HCT116 (cell line): ENCODE measurements around the gene SORCS2. TPM values are rescaled to one million over a fixed set of nuclear protein-coding genes. Genes with fewer than 3 reads are reported as not detected.
A peak's percentile ranks its signal among the peaks of the same experiment; 100 is the strongest.

ENCODE experiments used
- ATAC-seq: fragments of 200-7000 bp; cut with Tn5 transposase; 2 replicates; pipeline ENCODE4 v1.9.1; 2020; ENCODE audit warnings: mild to moderate bottlenecking, moderate library complexity
- BruUV-seq: library from RNA; stranded (reverse); fragments of 400-500 nt; replicated peaks from 2 replicates; lab custom pipeline; 2021; lab: Mats Ljungman, UMichigan
- CTCF ChIA-PET: fragments of 300-600 bp; sonication (Branson Sonifier 250); formaldehyde crosslinking; loops from one replicate; lab custom pipeline; 2021; ENCODE audit warnings: antibody characterized with exemption; lab: Charles Lee
- POLR2A ChIA-PET: fragments of 300-600, 350-600 bp; sonication (Branson Sonifier 250); formaldehyde crosslinking; loops from one replicate; lab custom pipeline; 2021; ENCODE audit warnings: antibody characterized with exemption; lab: Charles Lee
- RAD21 ChIA-PET, 2 experiments: fragments of 300-600 bp; sonication (Branson Sonifier 250); formaldehyde crosslinking; loops; one replicate each; lab custom pipeline; 2023; ENCODE audit warnings: low total read pairs in 2 of 2; ENCODE audit not compliant: uncharacterized antibody in 2 of 2, unreplicated experiment in 2 of 2, low non-redundant PET in 1 of 2; lab: Charles Lee
- DNase-seq: peaks from one replicate; pipeline ENCODE4 v3.0.0-alpha.2; 2010; ENCODE audit warnings: low read depth, low spot score
- H2AFZ ChIP-seq: fragments of 200-600 bp; shearing (Covaris generic), sonication (generic); 2 replicates; pipeline ENCODE4 v1.6.1; 2017; ENCODE audit warnings: low read depth, mixed run types, mixed read lengths, antibody characterized with exemption, low read length; ENCODE audit not compliant: poor library complexity, severe bottlenecking
- H3K27ac ChIP-seq: 2 replicates; pipeline ENCODE4 v1.5.1; 2012; ENCODE audit warnings: low read depth, low read length
- H3K27me3 ChIP-seq: fragments of 200-600 bp; sonication (generic); 2 replicates; pipeline ENCODE4 v1.6.1; 2016; ENCODE audit warnings: mixed run types, low read length, mixed read lengths; ENCODE audit not compliant: insufficient read depth
- H3K36me3 ChIP-seq, 2 experiments: fragments of 200-500 bp in 1 of 2; fragments of 200-600 bp in 1 of 2; sonication (Bioruptor generic) in 1 of 2; sonication (generic) in 1 of 2; 2 replicates each; pipeline versions ENCODE4 v1.5.1 to v1.6.1; 2014 to 2016; ENCODE audit warnings: low read length in 2 of 2, inconsistent platforms in 1 of 2, mixed read lengths in 1 of 2, mixed run types in 1 of 2; ENCODE audit not compliant: insufficient read depth in 2 of 2, control insufficient read depth in 1 of 2
- H3K4me1 ChIP-seq, 2 experiments: fragments of 200-600 bp in 1 of 2; sonication (generic) in 1 of 2; 2 replicates each; pipeline versions ENCODE4 v1.5.1 to v1.6.1; 2012 to 2017; ENCODE audit warnings: low read length in 2 of 2, inconsistent platforms in 1 of 2, mild to moderate bottlenecking in 1 of 2, mixed read lengths in 1 of 2, mixed run types in 1 of 2, moderate library complexity in 1 of 2; ENCODE audit not compliant: insufficient read depth in 2 of 2, control insufficient read depth in 1 of 2
- H3K4me2 ChIP-seq: fragments of 200-600 bp; sonication (generic); 2 replicates; pipeline ENCODE4 v1.6.1; 2017; ENCODE audit warnings: mixed run types, low read length, mixed read lengths
- H3K4me3 ChIP-seq, 2 experiments: fragments of 200-600 bp in 1 of 2; sonication (generic) in 1 of 2; replicated peaks in 1 of 2; 2 replicates each; pipeline ENCODE4 v1.5.1; 2011 to 2016; ENCODE audit warnings: low read length in 2 of 2, control low read depth in 1 of 2, low read depth in 1 of 2, mild to moderate bottlenecking in 1 of 2, mixed read lengths in 1 of 2, mixed run types in 1 of 2
- H3K79me2 ChIP-seq: fragments of 200-600 bp; sonication (generic); 2 replicates; pipeline ENCODE4 v1.6.1; 2017; ENCODE audit warnings: mild to moderate bottlenecking, mixed run types, low read length, moderate library complexity, mixed read lengths; ENCODE audit not compliant: insufficient read depth
- H3K9ac ChIP-seq: fragments of 200-600 bp; sonication (generic); 2 replicates; pipeline ENCODE4 v1.6.1; 2016; ENCODE audit warnings: low read length, mixed read lengths
- H3K9me2 ChIP-seq: fragments of 200-600 bp; sonication (generic), shearing (Covaris generic); 2 replicates; pipeline ENCODE4 v1.6.1; 2017; ENCODE audit warnings: mixed run types, mild to moderate bottlenecking, moderate library complexity; ENCODE audit not compliant: insufficient read depth
- H3K9me3 ChIP-seq, 2 experiments: fragments of 200-500 bp in 1 of 2; fragments of 200-600 bp in 1 of 2; sonication (Bioruptor generic) in 1 of 2; sonication (generic) in 1 of 2; 2 replicates each; pipeline ENCODE4 v1.6.1; 2014 to 2017; ENCODE audit warnings: low read length in 2 of 2, mixed read lengths in 2 of 2, inconsistent platforms in 1 of 2, low read depth in 1 of 2, mild to moderate bottlenecking in 1 of 2, mixed run types in 1 of 2, moderate library complexity in 1 of 2; ENCODE audit not compliant: control insufficient read depth in 1 of 2, insufficient read depth in 1 of 2
- H4K20me1 ChIP-seq: fragments of 200-600 bp; sonication (generic), shearing (Covaris generic); 2 replicates; pipeline ENCODE4 v1.6.1; 2017; ENCODE audit warnings: mixed run types, mild to moderate bottlenecking, moderate library complexity; ENCODE audit not compliant: insufficient read depth
- CBX3 ChIP-seq: IDR thresholded peaks from 2 replicates; pipeline ENCODE4 v1.6.1; 2012; ENCODE audit warnings: low read depth
- CTCF ChIP-seq, 3 experiments: fragments of 200-600 bp in 1 of 3; sonication (generic) in 1 of 3; IDR thresholded peaks in 2 of 3; conservative IDR thresholded peaks in 1 of 3; 2 replicates each; pipeline ENCODE4 v1.5.1; 2012 to 2017; ENCODE audit warnings: low read depth in 2 of 3, low read length in 2 of 3, antibody characterized with exemption in 1 of 3, borderline replicate concordance in 1 of 3, control low read depth in 1 of 3, mild to moderate bottlenecking in 1 of 3, mixed read lengths in 1 of 3, mixed run types in 1 of 3, moderate library complexity in 1 of 3; ENCODE audit not compliant: insufficient read depth in 1 of 3
- EGR1 ChIP-seq: IDR thresholded peaks from 2 replicates; pipeline ENCODE4 v1.6.1; 2012; ENCODE audit warnings: low read depth
- EZH2 ChIP-seq: fragments of 200-600 bp; sonication (generic); IDR thresholded peaks from 2 replicates; pipeline ENCODE4 v1.6.1; 2017; ENCODE audit warnings: antibody characterized with exemption, mixed run types
- POLR2A ChIP-seq: IDR thresholded peaks from 2 replicates; pipeline ENCODE4 v1.7.0; 2011; ENCODE audit warnings: borderline replicate concordance; ENCODE audit not compliant: insufficient read depth, insufficient read length; ENCODE audit errors: extremely low read depth
- POLR2AphosphoS5 ChIP-seq: IDR thresholded peaks from 2 replicates; pipeline ENCODE4 v1.6.1; 2011; ENCODE audit warnings: mild to moderate bottlenecking, low read depth, low read length, moderate library complexity
- RAD21 ChIP-seq: IDR thresholded peaks from 2 replicates; pipeline ENCODE4 v1.6.1; 2012; ENCODE audit warnings: low read depth, mild to moderate bottlenecking
- SRF ChIP-seq: IDR thresholded peaks from 2 replicates; pipeline ENCODE4 v1.6.1; 2012; ENCODE audit warnings: low read depth
- YY1 ChIP-seq: IDR thresholded peaks from 2 replicates; pipeline ENCODE4 v1.6.1; 2011; ENCODE audit warnings: low read length, low read depth, moderate library complexity, mild to moderate bottlenecking; ENCODE audit not compliant: insufficient replicate concordance; ENCODE audit errors: extremely low read depth
- ZFX ChIP-seq: fragments of 450-650 bp; IDR thresholded peaks from 2 replicates; pipeline ENCODE4 v1.6.1; 2017
- intact Hi-C: fragments of 100-400 bp; cut with micrococcal nuclease; formaldehyde crosslinking; loops from 2 replicates; pipeline ENCODE4 v1.10.0; 2022
- total RNA-seq: library from RNA; stranded (reverse); gene quantifications from one replicate; pipeline ENCODE4 v1.2.1, GENCODE V29; 2021; ENCODE audit not compliant: unreplicated experiment

SORCS2 gene
- total RNA-seq, 1 experiment from 2014 or later = 0.37 TPM

- TF ChIP-seq CTCF (IDR thresholded peaks at IDR 0.05 in 2 of 3, conservative IDR thresholded peaks at IDR 0.05 in 1 of 3; ENCODE audit: borderline replicate concordance in 1 of 3, insufficient read depth in 1 of 3, low read depth in 2 of 3, low read length in 2 of 3) (peak; percentile 67 to 91 (median 84)), YY1 (no peak), CBX3 (no peak), ZFX (peak; percentile 28; the same call in 1 of the 2 replicates), EZH2 (no peak), EGR1 (no peak), POLR2AphosphoS5 (no peak), SRF (no peak), POLR2A (no peak), RAD21 (peak; percentile 83)
- TF ChIP-seq, all 23 proteins: peak for 3
- Histone ChIP-seq H2AFZ (no peak overlapping the region), H3K9ac (no peak overlapping the region), H3K79me2 (no peaks in the 10 kb centered on the region), H3K9me2 (no peaks in the 10 kb centered on the region), H3K36me3 (no peaks in the 10 kb centered on the region), H4K20me1 (no peaks in the 10 kb centered on the region), H3K4me2 (no peak overlapping the region), H3K27me3 (no peaks in the 10 kb centered on the region), H3K4me3 (no peak overlapping the region), H3K4me1 (peaks cover 0 to 7% of the 10 kb centered on the region in 2 experiments; a peak in 1 of 4 replicates), H3K9me3 (no peaks in the 10 kb centered on the region), H3K27ac (no peak overlapping the region)
- no TSS peak for BruUV-seq
- ATAC-seq (peak; percentile 97), DNase-seq (peak; percentile 42)
- ChIA-PET RAD21 (no interaction called here), CTCF (interaction anchor here (0.6 to 1.9 kb wide), 23 partner anchors 10 to 467 kb away, joined by 3 to 26 read pairs (median 3); partner anchors contain the start of gene SORCS2), POLR2A (no interaction called here)
- intact Hi-C loops = loop anchor here (2.0 kb wide), 1 partner anchor 141 kb away; no protein-coding TSS in a partner anchor
Measured at GRCh38 chr4:7335344-7336066, 143.2 kb downstream of the SORCS2 start.
